HG03558 (cell line): ENCODE results near the gene PIGQ.

Experiments used
- ATAC-seq: cut with Tn5 transposase; IDR thresholded peaks from one replicate; pipeline ENCODE4 v1.9.1; 2021; ENCODE audit warnings: moderate number of reproducible peaks; ENCODE audit not compliant: unreplicated experiment; ENCODE audit errors: extremely low read depth

PIGQ gene

DNA sequence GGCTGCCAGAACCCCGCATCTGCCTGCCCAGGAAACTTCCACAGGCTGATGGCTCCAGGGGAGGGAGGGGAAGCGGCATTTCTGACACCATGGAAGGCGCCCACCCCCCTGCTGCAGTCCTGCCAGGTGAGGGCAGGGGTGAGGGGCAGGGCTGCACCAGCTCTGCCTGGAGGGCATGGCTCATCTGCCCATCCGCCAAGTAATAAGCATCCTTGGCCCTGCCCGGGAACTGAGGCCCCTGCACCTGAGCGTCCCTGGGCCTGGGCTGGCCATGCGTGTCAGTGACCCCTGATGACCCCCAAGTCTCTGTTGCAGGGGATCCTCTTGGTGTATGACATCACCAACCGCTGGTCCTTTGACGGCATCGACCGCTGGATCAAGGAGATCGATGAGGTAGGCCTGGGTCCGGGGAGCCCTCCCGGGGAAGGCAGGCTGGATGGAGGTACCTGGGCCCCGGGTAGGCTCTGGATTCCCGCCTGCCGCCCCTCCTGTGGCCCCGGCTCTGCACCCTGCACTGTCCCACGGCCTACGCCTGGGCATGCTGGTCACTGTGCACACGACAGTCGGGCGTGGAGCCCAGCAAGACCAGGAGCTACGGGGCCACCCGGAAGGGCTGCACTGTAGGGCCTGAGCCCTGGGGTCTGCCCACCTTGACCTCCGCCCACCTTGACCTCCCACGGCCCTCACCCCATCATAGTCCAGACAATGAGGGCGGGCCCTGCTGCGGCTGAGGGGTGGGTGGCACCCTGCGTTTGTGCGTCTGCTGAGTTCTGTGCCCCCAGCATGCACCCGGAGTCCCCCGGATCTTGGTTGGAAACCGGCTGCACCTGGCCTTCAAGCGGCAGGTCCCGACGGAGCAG is 55.6 kb downstream of the PIGQ start:
- ATAC-seq = no peak

DNA sequence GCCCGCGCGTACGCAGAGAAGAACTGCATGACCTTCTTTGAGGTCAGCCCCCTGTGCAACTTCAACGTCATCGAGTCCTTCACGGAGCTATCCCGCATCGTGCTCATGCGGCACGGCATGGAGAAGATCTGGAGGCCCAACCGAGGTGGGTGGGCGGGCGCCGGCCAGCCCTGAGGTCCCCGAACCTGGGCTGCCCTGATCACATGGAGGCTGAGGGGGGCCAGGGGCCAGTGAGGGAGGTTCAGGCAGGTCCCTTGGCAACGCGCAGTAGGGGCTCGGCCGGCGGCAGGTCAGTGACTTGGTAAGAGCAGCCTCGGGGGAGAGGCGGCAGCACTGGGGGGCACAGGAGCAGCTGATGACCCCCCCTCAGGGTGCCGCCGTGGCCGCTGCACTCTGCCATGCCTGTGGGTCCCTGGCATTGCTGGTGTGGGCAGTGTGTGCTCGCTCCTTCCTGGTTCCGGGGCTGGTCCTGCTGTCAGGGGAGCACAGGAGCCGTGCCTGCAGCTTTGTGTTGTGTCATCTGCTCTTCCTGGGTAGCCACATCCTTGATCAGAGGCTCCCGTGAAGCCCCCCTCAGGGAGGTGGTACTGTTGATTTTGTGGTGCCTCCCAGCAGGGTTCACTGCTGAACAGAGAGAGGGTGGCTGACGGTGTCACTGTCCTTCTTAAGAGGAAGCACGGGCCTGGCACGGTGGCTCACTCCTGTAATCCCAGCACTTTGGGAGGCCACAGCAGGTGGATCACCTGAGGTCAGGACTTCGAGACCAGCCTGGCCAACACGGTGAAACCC is 56.4 kb downstream of the PIGQ start:
- no peak for ATAC-seq

DNA sequence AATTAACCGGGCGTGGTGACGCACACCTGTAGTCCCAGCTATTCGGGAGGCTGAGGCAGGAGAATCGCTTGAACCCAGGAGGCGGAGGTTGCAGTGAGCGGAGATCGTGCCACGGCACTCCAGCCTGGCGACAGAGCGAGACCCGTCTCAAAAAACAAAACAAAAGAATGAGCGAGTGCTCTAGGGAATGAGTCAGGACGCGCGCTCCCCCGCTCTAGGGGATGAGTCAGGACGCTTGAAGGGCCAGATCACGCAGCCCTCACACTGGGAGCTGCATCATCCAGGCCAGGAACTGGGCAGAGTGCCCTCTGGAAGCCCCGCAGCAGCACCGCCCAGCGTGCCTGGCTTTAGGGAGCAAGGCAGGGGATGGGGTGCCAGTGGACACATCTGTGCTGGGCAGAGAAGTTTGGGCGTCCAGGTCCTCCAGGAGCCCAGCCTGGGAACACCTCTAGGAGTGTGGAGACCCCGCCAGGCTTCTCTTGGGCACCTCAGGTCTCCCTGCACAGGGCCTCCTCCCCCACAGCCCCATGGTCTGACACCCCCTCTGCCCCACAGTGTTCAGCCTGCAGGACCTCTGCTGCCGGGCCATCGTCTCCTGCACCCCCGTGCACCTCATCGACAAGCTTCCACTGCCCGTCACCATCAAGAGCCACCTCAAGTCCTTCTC is 57.2 kb downstream of the PIGQ start:
- ATAC-seq = no peak

DNA sequence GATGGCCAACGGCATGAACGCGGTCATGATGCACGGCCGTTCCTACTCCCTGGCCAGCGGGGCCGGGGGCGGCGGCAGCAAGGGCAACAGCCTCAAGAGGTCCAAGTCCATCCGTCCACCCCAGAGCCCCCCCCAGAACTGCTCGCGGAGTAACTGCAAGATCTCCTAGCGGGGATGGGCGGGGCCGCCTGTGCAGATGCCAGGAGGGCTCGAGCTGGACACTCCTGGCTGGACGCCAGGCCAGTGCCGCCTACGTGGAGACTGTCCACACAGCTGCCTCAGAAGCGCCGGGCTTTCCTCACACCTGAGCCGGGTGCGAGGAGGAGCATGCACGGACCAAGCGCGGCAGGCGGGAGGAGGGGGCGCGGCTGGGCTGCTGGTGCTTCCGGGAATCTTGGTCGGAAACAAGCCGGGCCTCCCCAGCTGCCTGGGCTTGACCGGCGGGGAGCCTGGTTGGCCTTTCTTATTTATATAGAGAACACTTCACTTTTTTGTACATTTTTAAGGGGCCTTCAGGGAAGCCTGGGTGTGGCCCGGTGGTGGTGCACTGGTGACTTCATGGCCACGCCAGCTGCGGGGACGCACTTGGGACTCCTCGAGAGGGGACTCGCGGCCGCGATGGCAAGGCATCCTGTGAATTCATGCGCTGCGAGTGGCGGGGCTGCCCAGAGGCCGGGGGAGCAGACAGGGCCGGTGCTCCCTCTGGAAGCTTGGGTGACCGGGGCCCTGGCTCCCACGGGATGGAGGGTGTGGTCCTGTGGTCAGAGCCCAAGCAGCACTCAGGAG is 57.9 kb downstream of the PIGQ start:
- no peak for ATAC-seq

DNA sequence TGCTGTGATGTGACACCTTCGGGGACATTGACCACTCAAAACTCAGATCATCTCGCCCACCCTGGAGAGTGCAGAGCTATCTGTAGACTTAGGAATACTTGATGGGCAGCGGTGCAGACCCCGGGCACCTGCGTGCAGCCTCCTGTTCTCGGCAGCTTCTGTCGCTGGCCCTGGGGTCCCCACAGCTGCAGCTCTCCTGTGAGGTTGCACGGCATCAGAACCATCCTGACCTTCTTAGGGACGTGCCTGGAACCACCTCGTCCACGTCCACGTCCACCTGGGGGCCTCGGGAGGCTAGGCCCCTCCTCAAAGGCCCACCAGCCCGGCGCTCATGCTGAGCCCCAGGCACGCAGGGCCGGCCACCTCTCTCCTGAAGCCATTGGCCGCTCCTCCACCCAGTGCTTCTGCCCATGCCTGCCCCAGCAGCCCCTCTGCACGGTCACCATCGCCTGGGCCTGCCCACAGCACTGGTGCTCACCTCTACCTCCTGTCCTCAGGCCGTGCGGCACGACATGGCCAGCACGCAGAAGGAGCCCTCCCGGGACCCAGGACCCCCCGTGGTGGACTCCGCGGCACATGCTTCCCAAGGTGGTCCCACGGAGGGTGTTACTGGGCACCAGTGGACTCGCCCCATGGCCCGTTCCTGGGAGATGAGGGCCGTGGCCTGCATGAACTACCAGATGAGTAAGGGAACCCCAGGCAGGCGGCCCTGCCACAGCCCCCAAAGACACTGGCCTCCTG is 58.7 kb downstream of the PIGQ start:
- no peak for ATAC-seq

DNA sequence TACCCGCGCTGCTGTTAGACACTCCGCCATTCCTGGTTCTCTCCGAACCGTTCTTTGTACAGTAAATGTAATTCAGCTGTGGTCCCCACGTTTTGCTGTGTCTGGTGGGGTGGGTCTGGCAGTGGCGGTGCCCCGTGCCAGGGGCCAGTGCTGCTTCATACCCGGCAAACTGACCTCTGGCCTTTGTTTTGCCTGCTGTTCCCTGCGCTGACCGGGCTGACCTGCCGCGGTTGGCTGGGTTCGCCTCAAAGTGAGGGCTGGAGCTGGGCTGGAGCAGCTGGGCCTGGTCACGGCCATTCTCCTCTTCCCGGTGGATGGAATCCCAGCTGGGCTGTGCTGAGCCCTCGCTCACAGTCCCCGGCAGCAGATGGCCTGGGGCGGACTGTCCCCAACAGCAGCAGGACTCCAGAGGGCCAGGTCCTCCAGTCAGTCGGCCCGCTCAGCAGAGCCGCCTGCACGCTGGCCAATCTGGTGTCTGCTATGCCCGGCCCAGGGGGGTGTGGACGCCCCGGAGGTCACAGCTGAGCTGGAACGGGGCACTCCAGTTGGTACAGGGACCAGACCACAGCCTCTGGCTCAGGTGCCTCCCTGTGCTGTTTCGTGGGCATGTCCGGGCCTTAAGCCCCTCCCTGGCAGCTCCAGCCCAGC is 59.5 kb downstream of the PIGQ start:
- no peak for ATAC-seq

DNA sequence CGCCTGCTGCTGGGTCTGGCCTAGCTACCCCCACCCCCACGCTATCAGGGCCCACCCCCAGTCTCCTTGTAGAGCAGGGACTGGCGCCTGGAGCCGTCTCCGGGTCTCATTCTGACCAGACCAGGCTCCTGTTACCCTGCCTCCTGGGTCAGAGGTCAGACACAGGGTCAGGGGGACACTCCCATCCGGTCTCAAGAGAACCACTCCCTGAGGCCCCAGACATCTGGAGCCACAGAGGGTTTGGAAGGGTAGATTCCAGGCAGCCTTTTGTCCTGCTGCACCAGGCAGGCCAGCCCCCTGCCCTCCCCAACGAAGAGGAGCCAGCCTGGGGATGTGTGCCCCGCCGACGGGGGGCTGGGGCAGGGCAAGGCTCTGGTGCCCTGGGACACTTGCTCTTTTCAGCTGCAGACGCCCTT is 60.1 kb downstream of the PIGQ start:
- ATAC-seq = no peak

DNA sequence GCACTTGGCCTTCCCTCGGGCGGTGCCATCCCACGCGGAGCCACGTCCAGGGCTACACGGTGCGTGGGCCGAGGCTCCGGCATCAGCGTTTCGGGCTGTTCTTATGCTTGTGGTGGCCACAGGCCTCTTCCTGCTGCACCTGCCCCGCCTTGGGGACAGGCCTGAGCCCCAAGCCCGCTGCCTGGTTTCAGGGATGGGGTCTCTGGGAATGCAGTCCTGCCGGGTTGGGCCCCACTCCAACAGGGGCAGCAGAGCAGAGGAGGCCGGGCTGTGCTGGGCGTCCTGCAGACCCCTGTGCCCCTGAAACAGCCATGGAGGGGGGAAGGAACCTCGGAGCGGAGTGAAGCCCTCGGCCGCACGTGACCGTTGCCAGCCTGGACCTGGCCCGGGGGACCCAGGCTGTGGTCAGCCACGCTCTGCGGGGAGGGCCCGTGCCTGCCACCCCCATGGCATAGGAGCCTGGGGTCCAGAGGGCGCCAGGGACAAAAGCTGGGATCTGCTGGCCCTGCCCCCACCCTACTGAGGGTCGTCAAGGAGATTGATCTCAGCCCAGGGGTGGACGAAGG is 60.6 kb downstream of the PIGQ start:
- no peak for ATAC-seq

DNA sequence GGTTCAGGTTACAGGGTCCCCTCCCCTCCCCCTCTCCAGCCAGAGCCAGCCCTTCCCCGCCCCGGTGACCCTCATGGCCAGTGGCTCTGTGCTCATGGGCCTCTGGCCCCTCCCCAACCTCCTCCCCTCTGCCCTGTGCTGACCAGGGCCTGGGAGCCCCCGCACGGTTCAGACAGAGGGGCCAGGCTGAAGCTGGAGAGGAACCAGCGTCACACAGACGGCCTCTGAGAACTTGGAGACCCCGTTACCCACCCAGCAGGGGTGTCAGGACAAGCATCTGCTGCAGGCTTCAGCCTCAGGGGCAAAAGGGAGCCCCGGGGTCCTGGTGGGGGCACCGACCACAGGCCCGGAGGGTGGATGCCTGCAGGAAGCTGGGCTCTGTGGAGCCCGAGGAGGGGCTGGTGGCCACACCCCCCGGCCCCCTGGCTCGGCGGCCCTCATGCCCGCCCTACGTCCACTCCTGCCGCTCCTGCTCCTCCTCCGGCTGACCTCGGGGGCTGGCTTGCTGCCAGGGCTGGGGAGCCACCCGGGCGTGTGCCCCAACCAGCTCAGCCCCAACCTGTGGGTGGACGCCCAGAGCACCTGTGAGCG is 61.1 kb downstream of the PIGQ start, which contains the start of gene WFIKKN1:
TSS of gene WFIKKN1 (plus strand) at position 171 of the 591 bp plus-strand sequence. CDS start at position 440, 269 bp downstream.
- ATAC-seq = no peak

DNA sequence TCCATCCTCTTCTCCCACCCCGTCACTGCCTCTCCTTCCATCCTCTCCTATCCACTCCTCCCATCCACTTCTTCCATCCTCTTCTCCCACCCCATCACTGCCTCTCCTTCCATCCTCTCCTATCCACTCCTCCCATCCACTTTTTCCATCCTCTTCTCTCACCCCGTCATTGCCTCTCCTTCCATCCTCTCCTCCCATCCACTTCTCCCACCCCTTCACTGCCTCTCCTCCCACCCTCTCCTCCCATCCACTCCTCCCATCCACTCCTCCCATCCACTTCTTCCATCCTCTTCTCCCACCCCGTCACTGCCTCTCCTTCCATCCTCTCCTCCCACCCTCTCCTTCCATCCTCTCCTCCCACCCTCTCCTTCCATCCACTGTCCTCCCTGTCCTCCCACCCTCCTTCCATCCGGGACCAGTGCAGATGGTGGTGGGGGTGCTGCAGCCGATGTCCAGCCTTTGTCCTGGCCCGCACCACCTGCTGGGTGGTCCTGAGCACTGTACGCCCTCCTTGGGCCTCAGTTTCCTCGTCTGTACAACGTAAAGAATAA is 62.1 kb downstream of the PIGQ start:
- no peak for ATAC-seq

DNA sequence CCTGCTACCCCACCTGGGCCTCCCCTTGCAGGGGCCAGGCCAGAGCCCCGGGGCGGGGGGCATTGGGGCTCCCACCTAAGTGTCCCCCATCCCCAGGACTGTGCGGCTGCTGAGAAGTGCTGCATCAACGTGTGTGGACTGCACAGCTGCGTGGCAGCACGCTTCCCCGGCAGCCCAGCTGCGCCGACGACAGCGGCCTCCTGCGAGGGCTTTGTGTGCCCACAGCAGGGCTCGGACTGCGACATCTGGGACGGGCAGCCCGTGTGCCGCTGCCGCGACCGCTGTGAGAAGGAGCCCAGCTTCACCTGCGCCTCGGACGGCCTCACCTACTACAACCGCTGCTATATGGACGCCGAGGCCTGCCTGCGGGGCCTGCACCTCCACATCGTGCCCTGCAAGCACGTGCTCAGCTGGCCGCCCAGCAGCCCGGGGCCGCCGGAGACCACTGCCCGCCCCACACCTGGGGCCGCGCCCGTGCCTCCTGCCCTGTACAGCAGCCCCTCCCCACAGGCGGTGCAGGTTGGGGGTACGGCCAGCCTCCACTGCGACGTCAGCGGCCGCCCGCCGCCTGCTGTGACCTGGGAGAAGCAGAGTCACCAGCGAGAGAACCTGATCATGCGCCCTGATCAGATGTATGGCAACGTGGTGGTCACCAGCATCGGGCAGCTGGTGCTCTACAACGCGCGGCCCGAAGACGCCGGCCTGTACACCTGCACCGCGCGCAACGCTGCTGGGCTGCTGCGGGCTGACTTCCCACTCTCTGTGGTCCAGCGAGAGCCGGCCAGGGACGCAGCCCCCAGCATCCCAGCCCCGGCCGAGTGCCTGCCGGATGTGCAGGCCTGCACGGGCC is 62.9 kb downstream of the PIGQ start:
- ATAC-seq = no peak

DNA sequence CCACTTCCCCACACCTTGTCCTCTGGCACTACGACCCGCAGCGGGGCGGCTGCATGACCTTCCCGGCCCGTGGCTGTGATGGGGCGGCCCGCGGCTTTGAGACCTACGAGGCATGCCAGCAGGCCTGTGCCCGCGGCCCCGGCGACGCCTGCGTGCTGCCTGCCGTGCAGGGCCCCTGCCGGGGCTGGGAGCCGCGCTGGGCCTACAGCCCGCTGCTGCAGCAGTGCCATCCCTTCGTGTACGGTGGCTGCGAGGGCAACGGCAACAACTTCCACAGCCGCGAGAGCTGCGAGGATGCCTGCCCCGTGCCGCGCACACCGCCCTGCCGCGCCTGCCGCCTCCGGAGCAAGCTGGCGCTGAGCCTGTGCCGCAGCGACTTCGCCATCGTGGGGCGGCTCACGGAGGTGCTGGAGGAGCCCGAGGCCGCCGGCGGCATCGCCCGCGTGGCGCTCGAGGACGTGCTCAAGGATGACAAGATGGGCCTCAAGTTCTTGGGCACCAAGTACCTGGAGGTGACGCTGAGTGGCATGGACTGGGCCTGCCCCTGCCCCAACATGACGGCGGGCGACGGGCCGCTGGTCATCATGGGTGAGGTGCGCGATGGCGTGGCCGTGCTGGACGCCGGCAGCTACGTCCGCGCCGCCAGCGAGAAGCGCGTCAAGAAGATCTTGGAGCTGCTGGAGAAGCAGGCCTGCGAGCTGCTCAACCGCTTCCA is 63.7 kb downstream of the PIGQ start:
- ATAC-seq = no peak
